ENCODE results near the gene FBXO36.
"Not testable (repeated sequence)": the region's sequence is repeated elsewhere in the genome, so short reads cannot be mapped to it uniquely, and the experiment has no call there.

Gene FBXO36

GRCh38 chr2:229914171-229914570 is 8.1 kb upstream of the FBXO36 start:
- no peak for DNase-seq

DNA sequence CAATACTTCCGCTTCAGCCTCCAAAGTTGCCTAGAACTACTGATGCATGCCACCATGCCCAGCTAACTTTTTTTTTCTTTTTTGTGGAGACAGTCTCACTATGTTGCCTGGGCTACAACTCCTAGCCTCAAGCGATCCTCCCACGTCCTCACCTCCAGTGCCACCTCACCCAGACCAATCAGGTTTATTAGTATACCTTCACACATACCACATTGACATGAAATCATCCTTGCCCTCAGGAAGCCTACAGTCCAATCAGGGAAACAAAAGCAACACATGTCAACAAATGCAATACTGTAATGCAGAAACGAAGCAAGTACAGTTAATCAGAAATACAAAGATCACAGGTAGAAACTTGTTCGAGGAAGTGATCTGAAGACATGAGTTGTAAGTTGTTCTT is 4.5 kb upstream of the FBXO36 start:
- no peak for DNase-seq

- DNase-seq: peak in 4 of 5 donors; percentile 17 to 37 (median 31)
Observed at GRCh38 chr2:229920011-229920641, 2.2 kb upstream of the FBXO36 start.

DNA sequence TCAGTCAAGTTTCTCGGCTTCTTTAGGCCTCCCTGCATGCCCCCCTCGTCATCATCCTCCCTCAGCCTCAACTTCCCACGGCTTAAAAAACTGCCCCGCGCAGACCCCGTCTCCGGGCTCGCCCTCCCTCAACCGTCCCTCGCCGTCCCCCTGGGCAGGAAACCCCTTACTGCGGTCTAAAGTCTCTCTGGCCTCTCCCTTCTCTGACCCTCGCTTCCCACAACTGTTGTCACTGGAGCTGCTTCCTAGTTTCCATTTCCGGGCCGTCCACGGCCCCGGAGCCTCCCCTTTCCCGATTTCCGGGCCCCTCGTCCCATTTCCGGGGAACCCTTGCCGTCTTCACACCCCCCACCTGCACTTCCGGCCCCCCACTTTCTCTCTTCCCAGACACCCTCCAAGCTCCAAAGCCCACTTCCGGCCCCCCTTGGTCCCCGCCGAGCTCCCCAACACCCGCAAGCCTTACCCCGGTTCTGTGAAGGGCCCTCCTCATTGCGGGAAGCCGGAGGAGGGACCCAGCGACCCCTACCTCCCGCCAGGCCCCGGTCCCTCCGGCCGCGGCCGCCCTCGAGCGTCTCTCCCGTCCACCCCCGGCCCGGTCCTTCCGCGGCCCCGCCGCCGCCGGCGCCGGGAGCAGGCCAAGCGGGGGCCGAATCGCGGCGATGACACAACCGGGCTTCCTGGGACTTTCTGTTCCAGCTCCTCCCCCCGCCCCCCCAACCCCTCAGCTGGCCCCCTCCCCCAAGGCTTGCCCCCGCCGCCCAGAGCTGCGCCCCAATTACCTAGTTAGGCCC is 1.0 kb upstream of the FBXO36 start:
- DNase-seq: peak; percentile 50 to 75 (median 58)

DNA sequence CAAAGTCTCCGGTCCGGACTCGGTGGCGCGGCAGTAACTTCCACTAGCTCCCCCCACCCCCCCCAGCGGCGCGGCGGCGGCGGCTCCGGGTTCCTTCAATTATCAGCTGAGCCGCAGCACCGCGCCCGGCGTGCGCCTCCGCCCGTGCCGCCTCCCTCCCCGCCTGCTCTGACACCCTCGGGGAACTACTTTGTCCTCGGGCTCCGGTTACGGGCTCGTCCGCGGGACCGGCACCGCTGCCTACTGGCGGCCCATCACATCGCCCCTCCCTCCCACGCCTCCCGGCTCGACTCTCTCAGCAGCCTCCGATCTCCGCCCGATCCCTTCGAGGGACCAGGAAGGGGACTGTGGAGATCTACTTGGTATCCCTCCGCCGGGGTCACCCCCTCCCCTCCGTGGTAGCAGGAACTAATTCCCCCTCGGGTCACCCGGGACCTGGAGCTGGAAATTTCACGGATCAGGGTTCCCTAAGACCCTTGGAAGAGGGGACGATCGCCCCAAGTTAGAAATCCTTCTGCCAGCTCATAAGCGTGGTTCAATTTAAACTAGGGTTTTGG is 333 bp upstream of the FBXO36 start, which contains the start of gene TRIP12:
TRIP12 (minus strand) TSS at position 118 of the 557 bp plus-strand sequence. CDS start 41,930 bp downstream, outside the sequence.
- peak; percentile 76 to 94 (median 82) for DNase-seq

DNA sequence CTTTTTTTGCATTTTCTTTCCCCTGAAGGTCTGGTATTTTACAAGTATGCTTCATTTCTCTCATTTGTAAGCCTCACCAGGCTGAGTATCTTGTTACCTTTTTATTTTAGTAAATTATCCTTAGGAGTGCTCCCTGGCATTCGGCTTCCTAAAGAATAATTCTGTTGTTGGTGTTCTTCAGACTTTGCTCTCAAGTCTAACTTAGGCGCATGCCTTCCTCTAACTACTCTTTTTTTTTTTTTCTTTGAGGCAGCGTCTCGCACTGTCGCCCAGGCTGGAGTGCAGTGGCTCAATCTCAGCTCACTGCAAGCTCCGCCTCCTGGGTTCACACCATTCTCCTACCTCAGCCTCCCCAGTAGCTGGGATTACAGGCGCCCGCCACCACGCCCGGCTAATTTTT is 2.2 kb downstream of the FBXO36 start:
- DNase-seq: not testable (repeated sequence)

DNA sequence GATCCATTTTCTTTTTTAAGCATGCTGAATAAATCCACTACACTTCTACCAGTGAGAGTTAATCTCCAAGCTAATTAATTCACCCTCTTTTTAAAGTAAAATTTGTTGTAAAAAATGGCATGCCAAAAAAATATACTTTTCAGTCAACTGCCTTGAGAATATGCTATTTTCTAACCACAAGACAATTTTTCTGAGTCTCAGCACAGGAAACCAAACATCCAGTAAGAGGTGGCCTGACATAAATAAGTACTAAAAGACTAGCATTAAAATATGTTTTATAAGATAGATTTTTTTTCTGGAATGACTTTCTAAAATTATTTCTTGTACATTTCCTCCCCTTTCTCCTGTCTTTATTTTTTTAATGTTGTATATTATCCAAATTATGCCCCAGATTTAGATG is 2.9 kb downstream of the FBXO36 start:
- no peak for DNase-seq

GRCh38 chr2:229927817-229928321 is 5.6 kb downstream of the FBXO36 start:
- no peak for DNase-seq

GRCh38 chr2:229930656-229931055 is 8.4 kb downstream of the FBXO36 start:
- no peak for DNase-seq

- DNase-seq: no peak
Observed at GRCh38 chr2:229931241-229931640, 8.9 kb downstream of the FBXO36 start.

DNA sequence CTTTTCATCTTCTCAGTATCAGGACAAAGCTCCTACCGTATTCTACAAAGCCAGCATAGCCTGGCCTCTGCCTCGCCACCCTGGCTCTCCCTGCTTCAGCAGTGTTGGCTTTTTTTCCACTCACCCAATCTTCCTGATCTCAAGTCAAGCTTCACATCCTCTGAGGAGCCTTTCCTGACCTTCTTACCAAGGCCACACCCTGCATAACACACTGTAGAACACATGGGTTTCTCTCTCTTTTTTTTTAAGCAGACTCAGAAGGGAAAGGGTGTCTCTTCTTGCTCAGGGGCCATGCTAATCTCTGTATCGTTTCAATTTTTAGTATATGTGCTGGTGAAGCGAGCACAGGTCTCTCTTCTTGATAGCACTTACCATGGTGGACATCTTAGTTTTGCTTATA is 15.2 kb downstream of the FBXO36 start:
- no peak for DNase-seq

DNA sequence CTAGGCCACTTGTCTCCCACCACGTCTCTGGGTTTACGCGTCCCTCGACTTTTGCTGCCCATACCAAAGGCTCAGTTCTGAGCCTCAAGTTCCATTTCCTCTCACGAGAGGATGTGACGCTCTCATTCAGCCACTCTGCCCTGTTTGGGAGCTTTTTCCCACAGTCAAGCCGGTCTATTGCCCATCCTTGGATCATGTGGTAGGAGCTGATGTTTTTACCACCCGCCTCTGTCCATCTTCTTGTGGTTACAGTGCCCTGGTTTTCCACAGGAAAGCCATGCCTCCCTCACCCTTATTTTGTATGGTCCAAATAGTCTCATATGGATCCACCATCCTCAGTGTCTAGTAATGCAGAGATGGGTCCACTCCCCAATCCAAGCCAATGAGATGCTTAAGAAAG is 20.4 kb downstream of the FBXO36 start:
- DNase-seq: no peak

DNA sequence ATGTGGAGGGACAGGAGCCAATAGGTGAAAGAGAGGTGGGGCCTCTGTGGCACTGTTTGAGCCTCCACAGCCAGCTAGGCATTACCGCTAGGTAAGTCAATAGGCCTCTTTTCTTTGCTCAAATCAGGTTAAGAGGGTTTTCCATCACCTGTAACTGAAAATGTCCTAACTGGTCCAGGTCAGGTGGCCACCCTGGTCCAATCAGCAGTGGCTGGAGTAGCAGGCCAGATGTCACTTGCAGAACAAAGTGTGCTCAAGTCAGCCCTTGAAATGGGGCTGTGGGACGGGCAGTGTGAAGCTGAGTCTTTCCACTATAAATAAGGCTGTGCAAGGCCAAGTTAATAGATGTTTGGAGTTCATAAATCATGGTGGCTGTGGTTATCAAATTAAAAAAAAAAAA is 20.9 kb downstream of the FBXO36 start:
- no peak for DNase-seq

DNA sequence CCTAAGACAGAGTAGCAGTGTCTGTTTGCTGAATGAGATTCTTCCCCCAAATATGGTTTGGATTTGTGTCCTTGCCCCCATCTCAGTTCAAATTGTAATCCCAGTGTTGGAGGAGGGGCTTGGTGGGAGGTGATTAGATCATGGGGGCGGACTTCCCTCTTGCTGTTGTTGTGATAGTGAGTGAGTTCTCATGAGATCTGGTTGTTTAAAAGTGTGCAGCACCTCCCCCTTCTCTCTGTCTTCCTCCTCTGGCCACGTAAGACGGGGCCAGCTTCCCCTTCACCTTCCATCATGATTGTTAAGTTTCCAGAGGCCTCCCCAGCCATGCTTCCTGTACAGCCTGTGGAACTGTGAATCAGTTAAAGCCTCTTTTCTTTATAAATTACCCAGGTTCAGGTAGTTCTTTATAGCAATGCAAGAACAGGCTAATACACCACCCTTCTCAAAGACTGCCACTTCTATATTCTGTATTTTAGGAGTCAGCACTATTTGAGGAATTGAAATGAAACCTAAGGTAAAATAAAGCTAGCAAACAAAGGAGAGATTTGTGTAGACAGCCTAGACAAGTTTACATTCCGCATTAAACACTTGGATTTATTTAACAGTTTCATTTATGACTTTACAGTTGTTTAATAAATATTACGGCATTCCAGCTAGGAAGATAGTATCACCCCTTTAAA is 21.6 kb downstream of the FBXO36 start:
- no peak for DNase-seq

DNA sequence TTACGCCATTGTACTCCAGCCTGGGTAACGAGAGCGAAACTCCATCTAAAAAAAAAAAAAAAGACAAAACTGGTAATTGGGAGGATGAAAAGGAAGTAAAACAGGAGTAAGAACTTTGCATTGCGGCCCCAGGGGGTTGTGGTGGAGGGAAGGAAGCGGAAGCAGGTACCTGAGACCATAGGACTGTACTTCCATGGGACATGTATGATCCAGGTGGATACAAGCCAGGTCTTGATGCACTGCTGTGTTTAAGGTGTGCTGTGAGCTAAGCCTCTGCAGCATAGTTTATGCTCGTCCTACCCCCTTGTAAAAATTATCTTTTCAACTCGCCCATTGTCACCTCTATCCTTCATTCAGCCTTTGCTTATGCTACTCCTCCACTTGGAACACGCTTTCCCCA is 23.7 kb downstream of the FBXO36 start:
- no peak for DNase-seq

DNA sequence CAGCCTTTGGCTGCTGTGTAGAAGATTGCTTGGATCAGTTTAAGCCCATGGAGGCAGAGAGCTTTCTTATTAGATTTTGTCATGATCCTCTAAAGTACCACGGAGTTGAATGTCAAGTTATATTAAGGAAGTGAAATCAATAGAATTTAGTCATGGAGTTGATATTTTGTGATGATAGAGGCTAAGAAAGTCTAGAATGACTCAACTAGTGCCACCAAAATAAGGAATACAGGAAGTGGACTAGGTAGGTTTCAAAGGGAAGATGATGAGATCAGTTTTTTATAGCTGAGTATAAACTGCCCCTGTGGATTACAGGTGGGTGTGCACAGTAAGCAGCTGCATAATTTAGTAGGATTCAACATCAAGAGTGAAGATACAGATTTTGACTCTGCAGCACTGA is 25.2 kb downstream of the FBXO36 start:
- DNase-seq: no peak

- no peak for DNase-seq
Observed at GRCh38 chr2:229952256-229952835, 30.0 kb downstream of the FBXO36 start.

DNA sequence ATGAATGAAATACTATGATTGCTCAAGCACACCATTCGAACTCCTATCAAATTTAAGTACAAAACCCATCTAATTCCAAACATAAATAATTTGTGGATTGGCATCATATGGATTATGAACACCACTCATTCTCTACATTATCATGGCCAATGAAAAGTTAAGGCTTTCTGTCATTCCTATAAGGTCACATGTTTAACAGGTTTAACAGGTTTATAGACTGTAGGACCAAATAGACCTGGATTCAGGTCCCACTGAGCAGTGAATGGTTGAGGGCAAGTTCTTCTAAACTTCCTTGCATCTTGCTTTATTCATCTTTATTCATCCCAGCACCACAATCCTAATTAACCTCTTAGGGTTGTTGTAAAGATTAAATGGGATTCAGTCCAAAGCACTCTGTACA is 33.4 kb downstream of the FBXO36 start:
- no peak for DNase-seq

GRCh38 chr2:229956491-229956890 is 34.2 kb downstream of the FBXO36 start:
- DNase-seq: no peak

DNA sequence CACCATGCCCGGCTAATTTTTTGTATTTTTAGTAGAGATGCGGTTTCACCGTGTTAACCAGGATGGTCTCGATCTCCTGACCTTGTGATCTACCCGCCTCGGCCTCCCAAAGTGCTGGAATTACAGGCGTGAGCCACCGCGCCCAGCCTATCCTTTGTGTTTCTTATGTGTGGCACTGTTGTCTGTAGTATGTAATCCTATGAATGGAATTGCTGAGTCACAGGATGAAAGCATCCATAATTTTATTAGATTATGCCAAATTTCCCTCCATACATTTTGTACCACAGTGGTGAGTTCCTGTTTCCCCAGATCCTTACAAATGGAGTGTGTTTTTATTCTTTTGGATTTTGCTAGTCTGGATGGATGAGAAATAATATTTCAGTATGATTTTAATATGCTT is 41.3 kb downstream of the FBXO36 start:
- DNase-seq: not testable (repeated sequence)

- DNase-seq: no peak
Observed at GRCh38 chr2:229969921-229970320, 47.6 kb downstream of the FBXO36 start.

- DNase-seq: no peak
Observed at GRCh38 chr2:229970406-229970805, 48.1 kb downstream of the FBXO36 start.

DNA sequence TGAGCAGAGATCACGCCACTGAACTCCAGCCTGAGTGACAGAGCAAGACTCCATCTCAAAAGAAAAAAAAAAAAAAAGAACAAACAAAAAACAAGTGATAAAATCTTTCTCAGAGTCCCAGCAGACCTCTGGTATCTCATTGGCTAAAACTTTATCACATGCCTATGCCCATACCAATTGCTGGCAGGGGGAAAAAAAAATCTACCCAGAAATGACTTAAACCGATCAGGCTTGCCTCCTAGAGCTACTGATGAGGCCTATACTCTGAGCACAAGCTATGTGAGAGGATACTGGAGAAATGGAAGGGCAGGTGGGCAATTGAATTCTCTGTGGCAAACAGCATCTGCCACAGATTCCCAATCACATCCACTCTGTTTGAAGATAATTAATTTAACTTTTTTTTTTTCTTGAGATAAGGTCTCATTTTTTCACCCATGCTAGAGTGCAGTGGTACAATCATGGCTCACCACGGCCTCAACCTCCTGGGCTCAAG is 49.0 kb downstream of the FBXO36 start:
- DNase-seq: no peak

Data from T-helper 1 cell (primary cell).